Stimulated activated CD8-positive, alpha-beta memory T cell treated with anti-CD3 and anti-CD28 coated beads, Interleukin-15, amount 100 ng/mL, for 1 hour (primary cell): Measurements from ENCODE around the gene MMP19.
"Not testable (repeated sequence)": the region's sequence is repeated elsewhere in the genome, so short reads cannot be mapped to it uniquely, and the experiment has no call there.

Experiments
- DNase-seq: peaks from one replicate; pipeline ENCODE4 v3.0.0-alpha.2; 2020; ENCODE audit warnings: low read depth

Gene MMP19

DNA sequence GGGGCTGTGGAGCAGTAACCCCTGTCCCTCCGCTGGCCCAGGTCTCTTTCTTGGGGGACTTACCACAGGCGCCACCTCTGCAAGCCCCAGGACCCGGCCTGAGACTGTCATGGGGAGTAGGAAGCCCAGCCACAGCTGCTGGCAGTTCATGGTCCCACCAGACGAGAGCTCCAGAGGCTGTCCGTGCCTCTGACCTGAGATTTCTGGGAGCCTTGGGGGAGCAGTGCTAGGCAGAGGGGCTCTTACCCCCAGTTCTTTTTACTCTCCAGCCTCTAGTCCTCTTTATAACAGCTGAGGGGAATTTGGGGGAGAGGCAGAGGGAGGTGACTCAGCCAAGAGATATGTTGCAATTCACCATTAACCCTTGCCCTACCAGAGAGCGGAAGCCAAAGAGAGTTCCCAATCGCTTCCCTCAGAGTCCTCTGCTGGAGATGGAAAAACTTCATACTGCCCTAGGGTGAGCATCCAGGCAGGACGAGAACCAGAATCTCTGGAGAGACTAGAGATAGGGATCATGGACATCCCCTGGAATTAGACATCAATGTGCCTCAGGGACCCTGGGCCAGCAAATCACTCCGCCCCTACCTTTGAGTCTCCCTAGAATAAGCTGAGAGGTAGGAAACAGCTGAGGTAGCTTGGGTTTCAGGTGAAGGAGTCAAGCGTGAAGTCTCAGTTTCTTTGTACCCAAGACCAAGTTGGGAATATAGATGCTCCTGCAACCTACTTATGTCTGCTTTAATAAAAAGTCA lies at the start of gene MMP19:
TSS of gene MMP19 (minus strand) at position 256 of the 749 bp plus-strand sequence. CDS start at position 150, 106 bp downstream.
- DNase-seq: no peak

DNA sequence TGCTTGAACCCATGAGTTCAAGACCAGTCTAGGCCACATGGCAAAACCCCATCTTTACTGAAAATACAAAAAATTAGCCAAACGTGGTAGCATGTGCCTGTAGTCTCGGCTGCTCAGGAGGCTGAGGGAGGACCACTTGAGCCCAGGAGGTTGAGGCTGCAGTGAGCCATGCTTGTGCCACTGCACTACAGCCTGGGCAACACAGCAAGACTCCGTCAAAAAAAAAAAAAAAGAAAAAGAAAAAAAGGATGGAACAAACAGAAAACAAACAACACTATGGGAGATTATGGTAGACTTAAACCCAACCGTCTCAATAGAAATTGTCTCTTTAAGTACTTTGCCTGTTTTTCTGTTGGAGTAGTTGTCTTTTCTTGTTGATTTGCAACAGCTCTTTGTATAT lies 48.6 kb upstream of the MMP19 start:
- DNase-seq: no peak

- no peak for DNase-seq
These were observed 42.4 kb upstream of the MMP19 start for GRCh38 chr12:55885113-55885512.

GRCh38 chr12:55877824-55878223 lies 35.1 kb upstream of the MMP19 start:
- no peak for DNase-seq

- DNase-seq: no peak
These were observed 33.1 kb upstream of the MMP19 start for GRCh38 chr12:55875704-55876467.

GRCh38 chr12:55874443-55874842 lies 31.7 kb upstream of the MMP19 start:
- DNase-seq: no peak

DNA sequence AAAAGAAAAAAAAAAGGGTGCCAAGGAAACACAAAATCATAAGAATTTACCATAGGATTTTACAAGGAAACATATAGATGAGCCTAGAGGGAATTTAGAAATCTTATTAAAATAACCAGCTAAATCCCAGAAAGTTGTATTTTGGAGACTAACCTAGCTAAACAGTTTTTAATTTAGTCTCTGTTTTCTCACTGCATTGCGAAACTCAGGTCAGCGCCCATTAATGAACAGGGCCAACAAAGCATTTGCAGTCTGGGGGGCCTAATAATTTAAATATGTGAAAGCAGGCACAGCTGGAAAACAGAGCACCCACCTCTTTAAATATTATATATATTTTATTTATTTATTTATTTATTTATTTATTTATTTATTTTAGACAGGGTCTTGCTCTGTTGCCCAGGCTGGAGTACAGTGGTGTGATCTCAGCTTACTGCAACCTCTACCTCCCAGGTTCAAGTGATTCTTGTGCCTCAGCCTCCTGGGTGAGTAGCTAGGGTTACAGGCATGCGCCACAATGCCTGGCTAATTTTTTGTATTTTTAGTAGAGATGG lies 23.8 kb upstream of the MMP19 start:
- not testable (repeated sequence) for DNase-seq

DNA sequence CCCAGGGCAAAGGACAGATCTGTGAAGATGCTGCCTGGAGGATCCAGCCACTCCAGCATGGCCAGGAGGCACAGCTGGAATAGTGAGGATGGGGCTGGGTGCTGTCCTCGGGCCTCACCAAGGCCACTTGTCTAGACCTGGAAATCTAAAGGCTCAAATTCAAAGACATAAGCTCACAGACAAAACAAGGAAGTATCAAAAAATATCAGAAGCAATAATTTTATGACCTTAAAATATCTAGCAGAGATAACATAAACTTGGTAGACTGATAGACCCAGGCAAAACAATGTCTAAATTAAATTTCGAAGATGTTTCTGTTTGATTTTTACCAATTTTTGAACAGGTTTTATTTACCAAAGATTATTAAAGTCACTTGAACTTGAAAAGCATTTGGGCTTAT lies 22.6 kb upstream of the MMP19 start:
- no peak for DNase-seq

DNA sequence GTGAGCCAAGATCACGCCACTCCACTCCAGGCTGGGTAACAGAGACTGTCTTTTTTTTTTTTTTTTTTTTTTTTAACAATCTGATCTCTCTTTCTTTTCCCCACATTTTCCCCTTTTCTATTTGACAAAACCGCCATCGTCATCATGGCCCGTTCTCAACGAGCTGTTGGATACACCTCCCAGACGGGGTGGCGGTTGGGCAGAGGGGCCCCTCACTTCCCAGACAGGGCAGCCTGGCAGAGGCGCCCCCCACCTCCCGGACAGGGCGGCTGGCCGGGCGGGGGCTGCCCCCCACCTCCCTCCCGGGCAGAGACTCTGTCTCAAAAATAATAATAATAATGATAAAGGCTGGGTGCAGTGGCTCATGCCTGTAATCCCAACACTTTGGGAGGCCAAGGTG lies 20.2 kb upstream of the MMP19 start:
- not testable (repeated sequence) for DNase-seq

GRCh38 chr12:55862286-55862685 lies 19.6 kb upstream of the MMP19 start:
- DNase-seq: no peak

GRCh38 chr12:55861871-55862270 lies 19.1 kb upstream of the MMP19 start:
- no peak for DNase-seq

- no peak for DNase-seq
These were observed 18.7 kb upstream of the MMP19 start for GRCh38 chr12:55861396-55861795.

DNA sequence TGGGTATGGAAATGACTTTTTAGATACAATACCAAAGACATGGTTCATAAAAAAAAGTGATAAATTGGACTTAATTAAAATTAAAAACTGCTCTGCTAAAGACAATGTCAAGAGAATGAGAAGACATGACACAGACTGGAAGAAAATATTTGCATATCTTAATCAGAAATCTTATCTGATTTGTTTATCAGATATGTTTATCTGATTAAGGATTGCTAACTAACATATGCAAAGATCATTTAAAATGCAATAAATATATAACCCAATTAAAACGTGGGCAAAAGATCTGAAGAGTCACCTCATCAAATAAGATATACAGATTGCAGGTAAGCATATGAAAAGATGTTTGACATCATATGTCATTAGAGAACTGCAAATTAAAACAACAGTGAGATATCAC lies 10.0 kb upstream of the MMP19 start:
- DNase-seq: no peak

DNA sequence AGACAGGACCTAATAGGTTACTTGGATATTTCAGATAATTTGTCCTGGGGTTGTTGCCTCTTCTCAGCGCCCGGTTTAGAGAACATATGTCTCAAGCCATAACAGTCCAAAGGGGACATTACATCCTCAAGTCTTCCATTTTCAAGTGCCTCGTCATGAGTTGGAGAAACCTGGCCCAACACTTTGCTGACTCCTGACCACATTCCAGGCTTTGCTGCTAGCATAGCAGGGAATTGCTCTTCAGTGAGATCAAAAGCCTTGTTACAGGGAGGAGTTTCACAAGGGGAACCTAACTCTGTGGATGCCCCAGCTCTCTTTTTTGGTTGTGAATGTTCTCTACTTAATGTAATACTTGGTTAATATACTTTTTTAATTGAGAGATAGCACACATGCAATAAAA lies 8.2 kb upstream of the MMP19 start:
- DNase-seq: no peak

DNA sequence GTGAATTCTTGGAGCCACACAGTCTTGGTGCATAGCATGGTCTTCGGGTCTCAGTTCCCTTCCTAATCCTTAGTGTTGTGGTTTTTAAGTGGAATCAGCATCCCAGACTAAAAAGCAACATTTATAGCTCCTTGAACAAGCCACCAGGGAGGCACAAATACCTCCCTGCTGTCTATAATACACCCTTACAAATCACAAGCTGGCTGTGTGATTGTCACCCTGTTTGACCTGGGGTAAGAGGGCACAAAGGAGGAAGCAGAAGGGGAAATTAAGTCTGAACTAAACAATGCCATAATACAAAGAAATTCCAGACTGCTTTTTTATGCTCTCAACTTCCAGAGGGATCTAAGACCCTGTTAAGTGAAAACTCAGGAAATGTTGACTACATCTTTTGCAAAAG lies 7.7 kb upstream of the MMP19 start:
- no peak for DNase-seq

- DNase-seq: no peak
These were observed 7.0 kb upstream of the MMP19 start for GRCh38 chr12:55849616-55850343.

- DNase-seq: no peak
These were observed 5.0 kb upstream of the MMP19 start for GRCh38 chr12:55847603-55848291.

GRCh38 chr12:55847033-55847432 lies 4.3 kb upstream of the MMP19 start:
- no peak for DNase-seq

- DNase-seq: no peak
These were observed 3.2 kb upstream of the MMP19 start for GRCh38 chr12:55845785-55846496.

DNA sequence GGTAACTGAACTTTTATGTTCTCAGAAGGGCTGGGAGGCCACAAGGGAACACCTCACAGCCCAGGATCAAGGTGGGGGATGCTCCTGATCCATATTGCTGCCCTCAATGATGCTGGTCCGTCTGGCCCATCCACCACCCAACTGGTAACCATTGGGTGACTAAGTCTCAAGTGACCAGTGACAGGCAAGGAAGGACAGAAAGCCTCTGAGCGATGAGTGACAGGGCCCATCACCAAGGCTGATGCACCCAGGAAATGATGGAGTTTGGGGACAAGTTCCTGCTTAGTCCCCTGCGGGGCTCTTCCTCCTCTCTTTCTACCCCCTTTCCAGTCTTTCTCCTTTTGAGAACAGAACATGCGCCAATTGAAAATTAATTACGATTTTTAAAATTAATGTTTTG lies 2.6 kb upstream of the MMP19 start:
- no peak for DNase-seq

- DNase-seq: no peak
These were observed 2.2 kb upstream of the MMP19 start for GRCh38 chr12:55844961-55845360.
